DOHH2 (cell line): ENCODE results near the gene GAS2L2.

ENCODE experiments used
- EZH2phosphoT487 ChIP-seq: fragments of 200-600 bp; sonication (generic); IDR thresholded peaks from 2 replicates; pipeline ENCODE4 v1.6.1; 2017; ENCODE audit warnings: borderline replicate concordance, mild to moderate bottlenecking, antibody characterized with exemption, low read length, moderate library complexity, mixed read lengths
- TF ChIP-seq, protein P1 (sequence below): fragments of 200-600 bp; sonication (generic); IDR thresholded peaks from one replicate; pipeline ENCODE4 v1.5.1; 2014; ENCODE audit warnings: antibody characterized with exemption, mild to moderate bottlenecking, low read depth, low read length; ENCODE audit not compliant: poor library complexity, severe bottlenecking

DNA sequence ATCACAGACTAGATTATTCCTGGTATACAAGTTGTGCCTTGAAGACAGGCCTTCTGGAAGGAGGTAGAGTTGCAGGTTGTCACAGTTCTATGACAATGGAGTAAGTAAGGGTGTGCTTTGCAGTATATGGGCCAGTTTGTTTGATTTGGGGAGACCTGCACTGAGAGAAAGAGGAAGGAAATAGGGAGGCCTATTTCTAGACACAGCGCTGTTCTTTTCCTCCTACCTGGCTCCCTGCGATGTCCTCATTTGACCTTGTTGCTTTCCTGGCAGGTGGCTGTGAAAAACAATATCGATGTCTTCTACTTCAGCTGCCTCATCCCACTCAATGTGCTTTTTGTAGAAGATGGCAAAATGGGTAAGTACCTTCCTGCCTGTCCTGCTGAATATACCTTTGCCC lies 44.1 kb downstream of the GAS2L2 start:
- TF ChIP-seq, protein P1, sequence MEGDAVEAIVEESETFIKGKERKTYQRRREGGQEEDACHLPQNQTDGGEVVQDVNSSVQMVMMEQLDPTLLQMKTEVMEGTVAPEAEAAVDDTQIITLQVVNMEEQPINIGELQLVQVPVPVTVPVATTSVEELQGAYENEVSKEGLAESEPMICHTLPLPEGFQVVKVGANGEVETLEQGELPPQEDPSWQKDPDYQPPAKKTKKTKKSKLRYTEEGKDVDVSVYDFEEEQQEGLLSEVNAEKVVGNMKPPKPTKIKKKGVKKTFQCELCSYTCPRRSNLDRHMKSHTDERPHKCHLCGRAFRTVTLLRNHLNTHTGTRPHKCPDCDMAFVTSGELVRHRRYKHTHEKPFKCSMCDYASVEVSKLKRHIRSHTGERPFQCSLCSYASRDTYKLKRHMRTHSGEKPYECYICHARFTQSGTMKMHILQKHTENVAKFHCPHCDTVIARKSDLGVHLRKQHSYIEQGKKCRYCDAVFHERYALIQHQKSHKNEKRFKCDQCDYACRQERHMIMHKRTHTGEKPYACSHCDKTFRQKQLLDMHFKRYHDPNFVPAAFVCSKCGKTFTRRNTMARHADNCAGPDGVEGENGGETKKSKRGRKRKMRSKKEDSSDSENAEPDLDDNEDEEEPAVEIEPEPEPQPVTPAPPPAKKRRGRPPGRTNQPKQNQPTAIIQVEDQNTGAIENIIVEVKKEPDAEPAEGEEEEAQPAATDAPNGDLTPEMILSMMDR = no peak
- no peak for TF ChIP-seq EZH2phosphoT487
